Ovary (tissue), 9 donors: ENCODE measurements around the gene ST8SIA2. TPM values are rescaled to one million over a fixed set of nuclear protein-coding genes. Genes with fewer than 3 reads are reported as not detected.

Source experiments
- DNase-seq, 5 donors: peaks; one replicate each; pipeline ENCODE4 v3.0.0-alpha.2; 2019 to 2020
- H3K27ac ChIP-seq, 2 donors: fragments of 200-600 bp; one replicate each; pipeline versions ENCODE4 v1.5.1 to v1.8.0; 2019 to 2022
- H3K27me3 ChIP-seq: fragments of 200-600 bp; one replicate; pipeline ENCODE4 v1.8.0; 2022
- H3K36me3 ChIP-seq: fragments of 200-600 bp; sonication (generic); one replicate; pipeline ENCODE4 v1.5.1; 2019
- H3K4me1 ChIP-seq: one replicate; pipeline ENCODE4 v1.8.1; 2013; ENCODE audit warnings: mild to moderate bottlenecking, moderate library complexity; ENCODE audit not compliant: insufficient read depth
- H3K4me3 ChIP-seq: fragments of 200-600 bp; sonication (generic); one replicate; pipeline ENCODE4 v1.5.1; 2017
- H3K9me3 ChIP-seq, 2 donors: fragments of 200-600 bp in 1 of 2; sonication (generic) in 1 of 2; one replicate each; pipeline versions ENCODE4 v1.5.1 to v1.8.1; 2013 to 2019; ENCODE audit warnings: mild to moderate bottlenecking in 1 of 2, moderate library complexity in 1 of 2
- CTCF ChIP-seq, 3 donors: fragments of 450-650 bp in 2 of 3; fragments of 200-600 bp in 1 of 3; IDR thresholded peaks; one replicate each; pipeline versions ENCODE4 v1.5.1 to v1.8.0; 2016 to 2022; ENCODE audit warnings: antibody characterized with exemption in 3 of 3, mild to moderate bottlenecking in 1 of 3
- EP300 ChIP-seq: sonication (generic); formaldehyde crosslinking; IDR thresholded peaks from one replicate; pipeline ENCODE4 v1.6.1; 2017; ENCODE audit warnings: antibody characterized with exemption
- POLR2A ChIP-seq: fragments of 450-650 bp; IDR thresholded peaks from one replicate; pipeline ENCODE4 v1.6.1; 2017; ENCODE audit warnings: antibody characterized with exemption, mild to moderate bottlenecking, moderate library complexity
- WGBS, 3 donors: extraction: QIAGEN DNeasy Blood & Tissue Kit in 1 of 3; methylation state at CpG; one replicate each; pipeline versions ENCODE4 v1.1.5 to v1.1.7; 2013 to 2017; 5-methylcytosine and 5-hydroxymethylcytosine counted together
- intact Hi-C, 4 donors: fragments of 100-400 bp; cut with DNase I; formaldehyde crosslinking; loops; one replicate each; pipeline versions ENCODE4 v1.11.0 to v1.15.1; 2022 to 2023
- polyA plus RNA-seq, 2 donors: library from polyadenylated mRNA; stranded (reverse); fragments of 200-250 nt in 1 of 2; fragments of 350-450 nt in 1 of 2; fragmentation: Illumina TruSeq in 1 of 2; extraction: RNeasy Lipid Tissue Mini Kit (QIAGEN cat#74804) in 1 of 2; gene quantifications; one replicate each; pipeline ENCODE4 v1.2.3, GENCODE V29; 2013 to 2014
- total RNA-seq, 7 donors: library from RNA; depleted of rRNA in 2 of 7; stranded (reverse); fragments of >200 nt in 2 of 7; fragmentation: NEBNext Ultra II Directional in 3 of 7; extraction: Animal tissue kit (Norgen Biotek cat#: 25700) in 3 of 7; gene quantifications; one replicate each; pipeline versions ENCODE4 v1.1.0 to v1.2.4, GENCODE V29; 2016 to 2023
- donor health status: DM: no; HTN: no; CAD: no; lungs with moderate emphysema.
- donor health status: DM: no; HTN: no; CAD: no.
- donor health status: Bipolar disorder and iron deficiency.
- donor health status: DM: yes; HTN: yes; CAD: no.
- donor health status: DM: no; HTN: no; CAD: no.
- donor health status: DM: yes; HTN: yes; CAD: no.

The ST8SIA2 gene
- total and polyA plus RNA-seq, 9 donors: 0.01 to 0.46 (median 0.18) TPM; not detected in 4

GRCh38 chr15:92413510-92413909, 19.8 kb downstream of the ST8SIA2 start:
- Histone ChIP-seq H3K27ac (no peak overlapping the region), H3K9me3 (no peaks in the 10 kb centered on the region), H3K4me3 (no peak overlapping the region), H3K27me3 (no peaks in the 10 kb centered on the region), H3K4me1 (no peaks in the 10 kb centered on the region), H3K36me3 (no peaks in the 10 kb centered on the region)
- intact Hi-C loops: no loop called here
- TF ChIP-seq EP300 (no peak), CTCF (IDR thresholded peaks at IDR 0.05) (no peak), POLR2A (no peak)
- WGBS, 3 donors: 44 to 58% (median 50%) methylated on average over 9 of the region's 9 CpGs
- DNase-seq: no peak

- no peak for DNase-seq
- H3K36me3 ChIP-seq: no peaks in the 10 kb centered on the region
- no peak overlapping the region for H3K27ac ChIP-seq
- H3K4me1 ChIP-seq: no peaks in the 10 kb centered on the region
- 54 to 75% (median 64%) methylated on average over 9 of the region's 9 CpGs for WGBS, 3 donors
- no peak overlapping the region for H3K4me3 ChIP-seq
- intact Hi-C loops: no loop called here
- TF ChIP-seq CTCF (IDR thresholded peaks at IDR 0.05) (no peak), POLR2A (no peak), EP300 (no peak)
- no peaks in the 10 kb centered on the region for H3K9me3 ChIP-seq
- no peaks in the 10 kb centered on the region for H3K27me3 ChIP-seq
Measured at GRCh38 chr15:92415639-92416297, 22.1 kb downstream of the ST8SIA2 start.

GRCh38 chr15:92416557-92416956, 22.9 kb downstream of the ST8SIA2 start:
- Histone ChIP-seq H3K9me3 (no peaks in the 10 kb centered on the region), H3K4me1 (no peaks in the 10 kb centered on the region), H3K4me3 (no peak overlapping the region), H3K36me3 (no peaks in the 10 kb centered on the region), H3K27me3 (no peaks in the 10 kb centered on the region), H3K27ac (no peak overlapping the region)
- intact Hi-C loops: no loop called here
- 79 to 87% (median 80%) methylated on average over 12 of the region's 12 CpGs for WGBS, 3 donors
- TF ChIP-seq EP300 (no peak), CTCF (IDR thresholded peaks at IDR 0.05) (no peak), POLR2A (no peak)
- no peak for DNase-seq

- H3K27ac ChIP-seq: no peak overlapping the region
- intact Hi-C loops: no loop called here
- H3K4me1 ChIP-seq: no peaks in the 10 kb centered on the region
- TF ChIP-seq CTCF (IDR thresholded peaks at IDR 0.05) (no peak), EP300 (no peak), POLR2A (no peak)
- DNase-seq: no peak
- H3K9me3 ChIP-seq: no peaks in the 10 kb centered on the region
- 55 to 91% (median 76%) methylated on average over 7 of the region's 7 CpGs for WGBS, 3 donors
- H3K4me3 ChIP-seq: no peak overlapping the region
- no peaks in the 10 kb centered on the region for H3K36me3 ChIP-seq
- no peaks in the 10 kb centered on the region for H3K27me3 ChIP-seq
Measured at GRCh38 chr15:92417716-92418115, 24.0 kb downstream of the ST8SIA2 start.
